Measurements from ENCODE around the gene CHD6.
A peak's percentile ranks its signal among the peaks of the same experiment; 100 is the strongest.

The CHD6 gene

DNA sequence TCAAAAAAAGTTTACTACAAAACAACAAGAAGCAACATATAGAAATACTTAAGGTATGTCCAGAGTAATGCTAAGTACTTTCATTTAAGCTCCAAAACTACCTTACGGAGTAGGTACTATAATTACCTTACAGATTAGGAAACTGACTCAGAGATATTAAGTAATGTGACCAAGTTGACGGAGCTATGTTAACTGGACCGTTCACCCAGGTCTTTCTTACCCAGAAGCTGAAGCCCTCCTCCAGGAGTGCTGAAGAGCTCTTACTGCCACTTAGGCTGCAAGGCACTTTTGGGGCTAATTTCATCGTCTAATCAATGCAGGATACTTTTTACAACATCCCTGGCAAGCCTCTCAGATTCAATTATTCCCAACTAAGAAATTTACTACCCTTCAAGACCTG is 123.7 kb downstream of the CHD6 start:
- no peak for TF ChIP-seq SNAI2 (CRISPR knock-in tag; IDR thresholded peaks at IDR 0.05)
- no peak for TF ChIP-seq ESRRG (CRISPR knock-in tag; IDR thresholded peaks at IDR 0.05)
- TF ChIP-seq, protein P1, sequence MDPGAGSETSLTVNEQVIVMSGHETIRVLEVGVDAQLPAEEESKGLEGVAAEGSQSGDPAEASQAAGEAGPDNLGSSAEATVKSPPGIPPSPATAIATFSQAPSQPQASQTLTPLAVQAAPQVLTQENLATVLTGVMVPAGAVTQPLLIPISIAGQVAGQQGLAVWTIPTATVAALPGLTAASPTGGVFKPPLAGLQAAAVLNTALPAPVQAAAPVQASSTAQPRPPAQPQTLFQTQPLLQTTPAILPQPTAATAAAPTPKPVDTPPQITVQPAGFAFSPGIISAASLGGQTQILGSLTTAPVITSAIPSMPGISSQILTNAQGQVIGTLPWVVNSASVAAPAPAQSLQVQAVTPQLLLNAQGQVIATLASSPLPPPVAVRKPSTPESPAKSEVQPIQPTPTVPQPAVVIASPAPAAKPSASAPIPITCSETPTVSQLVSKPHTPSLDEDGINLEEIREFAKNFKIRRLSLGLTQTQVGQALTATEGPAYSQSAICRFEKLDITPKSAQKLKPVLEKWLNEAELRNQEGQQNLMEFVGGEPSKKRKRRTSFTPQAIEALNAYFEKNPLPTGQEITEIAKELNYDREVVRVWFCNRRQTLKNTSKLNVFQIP (CRISPR knock-in tag; IDR thresholded peaks at IDR 0.05; ENCODE audit: borderline replicate concordance, low read depth): no peak
- no peak for TF ChIP-seq ZNF8 (CRISPR knock-in tag; IDR thresholded peaks at IDR 0.05)
- no peak for TF ChIP-seq ZNF565 (CRISPR knock-in tag; conservative IDR thresholded peaks at IDR 0.05; ENCODE audit: low read depth)
- no peak for TF ChIP-seq GLIS3 (CRISPR knock-in tag; IDR thresholded peaks at IDR 0.05)
- no peak for TF ChIP-seq TCF4 (CRISPR knock-in tag; IDR thresholded peaks at IDR 0.05; ENCODE audit: borderline replicate concordance)
- no peak for TF ChIP-seq TOX (CRISPR knock-in tag; IDR thresholded peaks at IDR 0.05; ENCODE audit: borderline replicate concordance)
- TF ChIP-seq PPARA (CRISPR knock-in tag; IDR thresholded peaks at IDR 0.05; ENCODE audit: borderline replicate concordance): no peak
- no peak for TF ChIP-seq ZFP30 (CRISPR knock-in tag; IDR thresholded peaks at IDR 0.05)
- no peak for TF ChIP-seq BACH2 (CRISPR knock-in tag; IDR thresholded peaks at IDR 0.05; ENCODE audit: borderline replicate concordance)
- TF ChIP-seq RARB (CRISPR knock-in tag; IDR thresholded peaks at IDR 0.05): no peak
- TF ChIP-seq, protein P2, sequence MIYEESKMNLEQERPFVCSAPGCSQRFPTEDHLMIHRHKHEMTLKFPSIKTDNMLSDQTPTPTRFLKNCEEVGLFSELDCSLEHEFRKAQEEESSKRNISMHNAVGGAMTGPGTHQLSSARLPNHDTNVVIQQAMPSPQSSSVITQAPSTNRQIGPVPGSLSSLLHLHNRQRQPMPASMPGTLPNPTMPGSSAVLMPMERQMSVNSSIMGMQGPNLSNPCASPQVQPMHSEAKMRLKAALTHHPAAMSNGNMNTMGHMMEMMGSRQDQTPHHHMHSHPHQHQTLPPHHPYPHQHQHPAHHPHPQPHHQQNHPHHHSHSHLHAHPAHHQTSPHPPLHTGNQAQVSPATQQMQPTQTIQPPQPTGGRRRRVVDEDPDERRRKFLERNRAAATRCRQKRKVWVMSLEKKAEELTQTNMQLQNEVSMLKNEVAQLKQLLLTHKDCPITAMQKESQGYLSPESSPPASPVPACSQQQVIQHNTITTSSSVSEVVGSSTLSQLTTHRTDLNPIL (CRISPR knock-in tag; IDR thresholded peaks at IDR 0.05; ENCODE audit: low read depth): no peak
- TF ChIP-seq, protein P3, sequence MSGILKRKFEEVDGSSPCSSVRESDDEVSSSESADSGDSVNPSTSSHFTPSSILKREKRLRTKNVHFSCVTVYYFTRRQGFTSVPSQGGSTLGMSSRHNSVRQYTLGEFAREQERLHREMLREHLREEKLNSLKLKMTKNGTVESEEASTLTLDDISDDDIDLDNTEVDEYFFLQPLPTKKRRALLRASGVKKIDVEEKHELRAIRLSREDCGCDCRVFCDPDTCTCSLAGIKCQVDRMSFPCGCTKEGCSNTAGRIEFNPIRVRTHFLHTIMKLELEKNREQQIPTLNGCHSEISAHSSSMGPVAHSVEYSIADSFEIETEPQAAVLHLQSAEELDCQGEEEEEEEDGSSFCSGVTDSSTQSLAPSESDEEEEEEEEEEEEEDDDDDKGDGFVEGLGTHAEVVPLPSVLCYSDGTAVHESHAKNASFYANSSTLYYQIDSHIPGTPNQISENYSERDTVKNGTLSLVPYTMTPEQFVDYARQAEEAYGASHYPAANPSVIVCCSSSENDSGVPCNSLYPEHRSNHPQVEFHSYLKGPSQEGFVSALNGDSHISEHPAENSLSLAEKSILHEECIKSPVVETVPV (CRISPR knock-in tag; IDR thresholded peaks at IDR 0.05): no peak
- TF ChIP-seq ZFP3 (CRISPR knock-in tag; IDR thresholded peaks at IDR 0.05): no peak
- TF ChIP-seq, protein P4, sequence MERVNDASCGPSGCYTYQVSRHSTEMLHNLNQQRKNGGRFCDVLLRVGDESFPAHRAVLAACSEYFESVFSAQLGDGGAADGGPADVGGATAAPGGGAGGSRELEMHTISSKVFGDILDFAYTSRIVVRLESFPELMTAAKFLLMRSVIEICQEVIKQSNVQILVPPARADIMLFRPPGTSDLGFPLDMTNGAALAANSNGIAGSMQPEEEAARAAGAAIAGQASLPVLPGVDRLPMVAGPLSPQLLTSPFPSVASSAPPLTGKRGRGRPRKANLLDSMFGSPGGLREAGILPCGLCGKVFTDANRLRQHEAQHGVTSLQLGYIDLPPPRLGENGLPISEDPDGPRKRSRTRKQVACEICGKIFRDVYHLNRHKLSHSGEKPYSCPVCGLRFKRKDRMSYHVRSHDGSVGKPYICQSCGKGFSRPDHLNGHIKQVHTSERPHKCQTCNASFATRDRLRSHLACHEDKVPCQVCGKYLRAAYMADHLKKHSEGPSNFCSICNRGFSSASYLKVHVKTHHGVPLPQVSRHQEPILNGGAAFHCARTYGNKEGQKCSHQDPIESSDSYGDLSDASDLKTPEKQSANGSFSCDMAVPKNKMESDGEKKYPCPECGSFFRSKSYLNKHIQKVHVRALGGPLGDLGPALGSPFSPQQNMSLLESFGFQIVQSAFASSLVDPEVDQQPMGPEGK (CRISPR knock-in tag; IDR thresholded peaks at IDR 0.05; ENCODE audit: borderline replicate concordance): no peak
- TF ChIP-seq ZC3H10 (CRISPR knock-in tag; IDR thresholded peaks at IDR 0.05): no peak
- no peak for TF ChIP-seq ZNF70 (CRISPR knock-in tag; IDR thresholded peaks at IDR 0.05)
- no peak for TF ChIP-seq OSR1 (CRISPR knock-in tag; IDR thresholded peaks at IDR 0.05)
- ATAC-seq: no peak

DNA sequence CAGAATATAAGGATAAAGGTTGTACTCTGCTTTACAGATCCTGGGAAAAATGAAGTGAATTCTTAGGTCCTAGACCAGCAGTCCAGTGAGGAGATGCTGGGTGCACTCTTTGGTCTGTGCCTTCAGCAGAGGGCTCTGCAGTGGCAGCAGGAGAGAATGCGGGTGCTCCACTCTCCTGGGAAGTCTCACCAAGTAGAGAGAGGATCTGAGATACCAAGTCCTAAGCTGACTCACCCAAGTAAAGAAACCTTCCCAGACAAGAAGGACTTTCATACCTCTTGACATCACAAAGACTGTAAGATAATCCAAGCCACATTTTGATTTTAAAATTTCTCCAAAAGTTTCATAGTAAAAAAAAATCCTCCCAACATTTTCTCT is 134.6 kb downstream of the CHD6 start:
- ATAC-seq: peak; percentile 73
- TF ChIP-seq ZNF8 (CRISPR knock-in tag; IDR thresholded peaks at IDR 0.05) (no peak), PPARA (CRISPR knock-in tag; IDR thresholded peaks at IDR 0.05; ENCODE audit: borderline replicate concordance) (no peak), BACH2 (CRISPR knock-in tag; IDR thresholded peaks at IDR 0.05; ENCODE audit: borderline replicate concordance) (no peak), ZFP30 (CRISPR knock-in tag; IDR thresholded peaks at IDR 0.05) (no peak), ZC3H10 (CRISPR knock-in tag; IDR thresholded peaks at IDR 0.05) (no peak), TCF4 (CRISPR knock-in tag; IDR thresholded peaks at IDR 0.05; ENCODE audit: borderline replicate concordance) (no peak), ARNTL (CRISPR knock-in tag; IDR thresholded peaks at IDR 0.05; ENCODE audit: borderline replicate concordance, low read depth) (no peak), OSR1 (CRISPR knock-in tag; IDR thresholded peaks at IDR 0.05) (no peak), SNAI2 (CRISPR knock-in tag; IDR thresholded peaks at IDR 0.05) (no peak), RARB (CRISPR knock-in tag; IDR thresholded peaks at IDR 0.05) (no peak), TOX (CRISPR knock-in tag; IDR thresholded peaks at IDR 0.05; ENCODE audit: borderline replicate concordance) (no peak), ZNF70 (CRISPR knock-in tag; IDR thresholded peaks at IDR 0.05) (no peak), ISL1 (CRISPR knock-in tag; IDR thresholded peaks at IDR 0.05) (no peak)
- TF ChIP-seq, protein P3 (CRISPR knock-in tag; IDR thresholded peaks at IDR 0.05): no peak
- TF ChIP-seq, protein P1 (CRISPR knock-in tag; IDR thresholded peaks at IDR 0.05; ENCODE audit: borderline replicate concordance, low read depth): no peak
- TF ChIP-seq, protein P5, sequence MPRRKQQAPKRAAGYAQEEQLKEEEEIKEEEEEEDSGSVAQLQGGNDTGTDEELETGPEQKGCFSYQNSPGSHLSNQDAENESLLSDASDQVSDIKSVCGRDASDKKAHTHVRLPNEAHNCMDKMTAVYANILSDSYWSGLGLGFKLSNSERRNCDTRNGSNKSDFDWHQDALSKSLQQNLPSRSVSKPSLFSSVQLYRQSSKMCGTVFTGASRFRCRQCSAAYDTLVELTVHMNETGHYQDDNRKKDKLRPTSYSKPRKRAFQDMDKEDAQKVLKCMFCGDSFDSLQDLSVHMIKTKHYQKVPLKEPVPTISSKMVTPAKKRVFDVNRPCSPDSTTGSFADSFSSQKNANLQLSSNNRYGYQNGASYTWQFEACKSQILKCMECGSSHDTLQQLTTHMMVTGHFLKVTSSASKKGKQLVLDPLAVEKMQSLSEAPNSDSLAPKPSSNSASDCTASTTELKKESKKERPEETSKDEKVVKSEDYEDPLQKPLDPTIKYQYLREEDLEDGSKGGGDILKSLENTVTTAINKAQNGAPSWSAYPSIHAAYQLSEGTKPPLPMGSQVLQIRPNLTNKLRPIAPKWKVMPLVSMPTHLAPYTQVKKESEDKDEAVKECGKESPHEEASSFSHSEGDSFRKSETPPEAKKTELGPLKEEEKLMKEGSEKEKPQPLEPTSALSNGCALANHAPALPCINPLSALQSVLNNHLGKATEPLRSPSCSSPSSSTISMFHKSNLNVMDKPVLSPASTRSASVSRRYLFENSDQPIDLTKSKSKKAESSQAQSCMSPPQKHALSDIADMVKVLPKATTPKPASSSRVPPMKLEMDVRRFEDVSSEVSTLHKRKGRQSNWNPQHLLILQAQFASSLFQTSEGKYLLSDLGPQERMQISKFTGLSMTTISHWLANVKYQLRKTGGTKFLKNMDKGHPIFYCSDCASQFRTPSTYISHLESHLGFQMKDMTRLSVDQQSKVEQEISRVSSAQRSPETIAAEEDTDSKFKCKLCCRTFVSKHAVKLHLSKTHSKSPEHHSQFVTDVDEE (CRISPR knock-in tag; IDR thresholded peaks at IDR 0.05): no peak
- TF ChIP-seq, protein P4 (CRISPR knock-in tag; IDR thresholded peaks at IDR 0.05; ENCODE audit: borderline replicate concordance): no peak
- TF ChIP-seq, protein P2 (CRISPR knock-in tag; IDR thresholded peaks at IDR 0.05; ENCODE audit: low read depth): no peak
